GM06990 (cell line): ENCODE results near the gene RSPH3.

ENCODE experiments used
- DNase-seq: peaks from one replicate; pipeline ENCODE4 v3.0.0-alpha.2; 2011; ENCODE audit not compliant: insufficient read length; ENCODE audit errors: extremely low read depth
- H3K27me3 ChIP-seq: replicated peaks from 2 replicates; pipeline ENCODE4 v1.6.0; 2011; ENCODE audit warnings: low read length; ENCODE audit not compliant: control insufficient read depth, insufficient read depth
- H3K36me3 ChIP-seq: 2 replicates; pipeline ENCODE4 v1.5.1; 2011; ENCODE audit warnings: low read length; ENCODE audit not compliant: control insufficient read depth, insufficient read depth
- H3K4me3 ChIP-seq: replicated peaks from 2 replicates; pipeline ENCODE4 v1.5.1; 2011; ENCODE audit warnings: low read depth, mild to moderate bottlenecking, control low read depth, low read length
- TF ChIP-seq, protein P1 (sequence below): IDR thresholded peaks from 2 replicates; pipeline ENCODE4 v1.5.1; 2011; ENCODE audit warnings: low read length, control low read depth, mild to moderate bottlenecking, inconsistent platforms; ENCODE audit not compliant: insufficient read depth, poor library complexity, severe bottlenecking

Gene RSPH3

DNA sequence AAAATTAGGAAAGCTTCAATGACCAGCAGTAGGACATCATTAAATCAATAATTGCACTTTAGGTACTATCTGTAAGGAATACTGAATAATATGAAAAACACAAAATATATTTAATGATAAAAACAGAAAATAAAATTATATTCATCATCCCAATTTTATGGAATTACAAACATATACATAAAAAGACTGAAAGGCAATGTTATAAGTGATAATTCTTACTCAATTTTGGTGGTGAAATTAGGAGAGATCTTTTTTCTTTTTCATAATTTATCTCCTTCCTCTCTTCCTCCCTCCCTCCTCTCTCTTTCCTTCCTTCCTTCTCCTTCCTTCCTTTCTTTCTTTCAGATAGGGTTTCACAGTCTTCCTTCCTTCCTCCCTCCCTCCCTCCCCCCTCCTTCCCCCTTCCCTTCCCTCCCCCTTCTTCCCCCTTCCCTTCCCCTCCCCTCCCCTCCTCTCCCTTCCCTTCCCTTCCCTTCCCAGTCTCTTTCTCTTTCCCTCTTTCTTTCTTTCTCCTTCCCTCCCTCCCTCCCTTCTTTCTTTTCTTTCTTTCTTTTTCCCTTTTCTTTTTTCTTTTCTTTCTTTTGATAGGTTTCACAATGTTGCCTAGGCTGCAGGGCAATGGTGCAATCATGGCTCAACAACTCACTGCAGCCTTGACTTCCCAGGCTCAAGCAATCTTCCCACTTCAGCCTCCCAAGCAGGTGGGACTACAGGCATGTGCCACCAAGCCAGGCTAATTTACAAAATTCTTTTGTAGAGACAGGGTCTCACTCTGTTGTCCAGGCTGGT lies 36.8 kb downstream of the RSPH3 start:
- TF ChIP-seq, protein P1, sequence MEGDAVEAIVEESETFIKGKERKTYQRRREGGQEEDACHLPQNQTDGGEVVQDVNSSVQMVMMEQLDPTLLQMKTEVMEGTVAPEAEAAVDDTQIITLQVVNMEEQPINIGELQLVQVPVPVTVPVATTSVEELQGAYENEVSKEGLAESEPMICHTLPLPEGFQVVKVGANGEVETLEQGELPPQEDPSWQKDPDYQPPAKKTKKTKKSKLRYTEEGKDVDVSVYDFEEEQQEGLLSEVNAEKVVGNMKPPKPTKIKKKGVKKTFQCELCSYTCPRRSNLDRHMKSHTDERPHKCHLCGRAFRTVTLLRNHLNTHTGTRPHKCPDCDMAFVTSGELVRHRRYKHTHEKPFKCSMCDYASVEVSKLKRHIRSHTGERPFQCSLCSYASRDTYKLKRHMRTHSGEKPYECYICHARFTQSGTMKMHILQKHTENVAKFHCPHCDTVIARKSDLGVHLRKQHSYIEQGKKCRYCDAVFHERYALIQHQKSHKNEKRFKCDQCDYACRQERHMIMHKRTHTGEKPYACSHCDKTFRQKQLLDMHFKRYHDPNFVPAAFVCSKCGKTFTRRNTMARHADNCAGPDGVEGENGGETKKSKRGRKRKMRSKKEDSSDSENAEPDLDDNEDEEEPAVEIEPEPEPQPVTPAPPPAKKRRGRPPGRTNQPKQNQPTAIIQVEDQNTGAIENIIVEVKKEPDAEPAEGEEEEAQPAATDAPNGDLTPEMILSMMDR = no peak
- DNase-seq = no peak
- H3K27me3 ChIP-seq = no peaks in the 10 kb centered on the region
- no peaks in the 10 kb centered on the region for H3K36me3 ChIP-seq
- no peak overlapping the region for H3K4me3 ChIP-seq

- H3K27me3 ChIP-seq = no peaks in the 10 kb centered on the region
- DNase-seq = no peak
- no peak overlapping the region for H3K4me3 ChIP-seq
- TF ChIP-seq, protein P1 = no peak
- no peaks in the 10 kb centered on the region for H3K36me3 ChIP-seq
These were observed 37.6 kb downstream of the RSPH3 start for GRCh38 chr6:158962371-158962770.

DNA sequence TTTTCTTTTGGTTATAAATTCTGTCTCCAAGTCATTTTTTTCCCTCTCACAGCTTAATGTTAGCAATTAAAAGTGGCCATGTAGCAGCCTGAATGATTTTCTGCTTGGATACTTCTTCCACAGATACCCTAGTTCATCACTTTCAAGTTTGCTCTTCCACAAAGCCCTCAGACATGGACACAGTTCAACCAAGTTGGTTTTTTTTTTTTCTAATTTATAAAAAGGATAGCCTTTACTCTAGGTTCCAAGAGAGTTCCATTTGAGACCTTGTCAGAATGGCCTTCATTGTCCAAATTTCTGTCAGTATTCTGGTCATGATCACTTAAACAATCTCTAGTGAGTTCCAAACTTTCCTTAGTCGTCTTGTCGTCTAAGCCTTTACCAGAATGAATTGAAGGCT lies 40.0 kb downstream of the RSPH3 start:
- Histone ChIP-seq H3K36me3 (no peaks in the 10 kb centered on the region), H3K27me3 (no peaks in the 10 kb centered on the region), H3K4me3 (no peak overlapping the region)
- TF ChIP-seq, protein P1 = no peak
- DNase-seq = no peak

GRCh38 chr6:158959552-158959951 lies 40.5 kb downstream of the RSPH3 start:
- TF ChIP-seq, protein P1 = no peak
- no peaks in the 10 kb centered on the region for H3K27me3 ChIP-seq
- H3K36me3 ChIP-seq = no peaks in the 10 kb centered on the region
- no peak for DNase-seq
- no peak overlapping the region for H3K4me3 ChIP-seq

- H3K27me3 ChIP-seq = no peaks in the 10 kb centered on the region
- TF ChIP-seq, protein P1 = peak; percentile 45
- no peak overlapping the region for H3K4me3 ChIP-seq
- no peaks in the 10 kb centered on the region for H3K36me3 ChIP-seq
- DNase-seq = peak; percentile 17
These were observed 41.3 kb downstream of the RSPH3 start for GRCh38 chr6:158958504-158959386.
